ENCODE measurements around the gene EDA.
A peak's percentile ranks its signal among the peaks of the same experiment; 100 is the strongest.

The EDA gene

DNA sequence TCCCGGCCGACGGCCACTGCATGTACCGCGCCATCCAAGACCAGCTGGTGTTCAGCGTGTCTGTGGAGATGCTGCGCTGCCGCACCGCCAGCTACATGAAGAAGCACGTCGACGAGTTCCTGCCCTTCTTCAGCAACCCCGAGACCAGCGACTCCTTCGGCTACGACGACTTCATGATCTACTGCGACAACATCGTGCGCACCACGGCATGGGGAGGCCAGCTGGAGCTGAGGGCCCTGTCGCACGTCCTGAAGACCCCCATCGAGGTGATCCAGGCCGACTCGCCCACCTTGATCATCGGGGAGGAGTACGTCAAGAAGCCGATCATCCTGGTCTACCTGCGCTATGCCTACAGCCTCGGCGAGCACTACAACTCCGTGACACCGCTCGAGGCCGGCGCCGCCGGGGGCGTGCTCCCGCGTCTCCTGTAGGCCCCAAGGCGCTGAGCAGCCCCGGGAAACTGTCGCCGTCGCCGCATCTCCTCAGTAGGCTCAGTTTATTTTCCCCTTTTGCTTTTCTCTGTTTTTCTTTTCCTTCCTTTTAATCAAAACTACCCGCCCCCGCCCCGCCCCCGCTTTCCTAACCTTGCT lies 447.1 kb downstream of the EDA start:
- no peak for DNase-seq (ENCODE audit: low read depth)

DNA sequence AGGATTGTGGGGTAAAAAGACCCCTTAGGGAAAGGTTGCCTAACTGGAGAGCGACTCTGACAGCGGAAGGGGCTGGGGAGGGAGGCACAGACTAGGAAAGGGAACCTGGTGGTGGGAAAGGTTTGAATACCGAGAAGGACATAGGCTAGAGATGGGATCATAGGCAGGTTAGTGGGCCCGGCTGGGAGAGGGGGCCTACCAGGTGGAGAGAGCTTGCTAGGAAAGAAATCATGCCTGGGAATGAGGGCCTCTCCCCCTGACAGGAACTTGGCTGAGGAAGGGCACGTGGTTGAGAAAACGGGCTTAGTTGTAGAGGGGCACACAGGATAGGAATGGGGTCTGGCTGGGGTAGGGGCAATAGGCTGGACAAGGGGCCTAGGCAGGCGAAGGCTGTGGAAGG lies 450.7 kb downstream of the EDA start:
- no peak for DNase-seq (ENCODE audit: low read depth)

- DNase-seq (ENCODE audit: low read depth) = no peak
Observed at GRCh38 chrX:70079297-70079696, 463.4 kb downstream of the EDA start.

DNA sequence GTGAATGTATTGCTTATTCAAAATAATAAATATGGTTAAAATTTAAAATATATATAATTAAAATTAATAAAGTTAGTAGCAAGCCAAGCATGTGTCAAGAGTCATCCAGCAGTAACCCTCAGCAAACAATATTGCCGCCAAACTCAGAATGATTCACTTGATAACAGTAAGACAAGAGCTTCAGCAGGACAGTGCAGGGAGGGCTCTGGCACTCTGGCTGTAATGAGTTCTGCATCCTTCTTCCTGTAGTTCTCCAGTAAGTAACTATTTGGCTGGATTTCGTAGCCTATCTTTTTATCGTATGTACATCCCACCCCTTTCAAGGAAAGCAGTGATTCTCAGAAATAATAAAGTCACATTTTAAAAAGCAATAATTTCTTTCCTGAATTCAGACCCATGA lies 464.0 kb downstream of the EDA start:
- DNase-seq (ENCODE audit: low read depth) = no peak

GRCh38 chrX:70082723-70083122 lies 466.8 kb downstream of the EDA start:
- DNase-seq (ENCODE audit: low read depth) = no peak

DNA sequence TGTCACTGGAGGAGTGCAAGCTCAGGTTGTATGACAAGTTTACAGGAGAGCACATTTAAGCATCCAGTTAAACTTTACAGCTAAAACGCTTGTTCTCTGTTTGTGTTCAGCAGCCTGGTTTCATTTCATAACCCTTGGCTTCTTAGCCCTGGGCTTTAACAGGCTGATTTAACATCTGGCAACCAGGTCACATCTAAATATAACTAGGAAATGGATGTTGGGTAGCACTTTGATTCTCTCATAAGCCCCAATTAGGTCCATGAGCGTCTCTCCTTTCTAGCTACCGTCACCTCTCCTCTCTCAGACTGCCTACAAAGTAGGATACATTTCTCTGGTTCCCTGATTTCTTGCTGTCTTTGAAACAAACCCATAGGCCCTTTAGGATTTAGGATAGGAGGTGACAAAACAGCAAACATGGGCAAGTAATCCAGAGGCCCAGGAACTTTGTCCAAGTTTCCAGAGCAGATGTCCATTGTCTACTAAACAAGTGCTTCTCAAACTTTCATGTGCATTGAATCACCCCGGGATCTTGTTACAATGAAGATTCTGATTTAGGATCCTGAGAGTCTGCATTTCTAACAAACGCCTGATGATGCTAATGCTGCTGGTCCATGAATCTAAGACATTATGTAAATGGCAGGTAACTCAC lies 468.8 kb downstream of the EDA start:
- no peak for DNase-seq (ENCODE audit: low read depth)

DNA sequence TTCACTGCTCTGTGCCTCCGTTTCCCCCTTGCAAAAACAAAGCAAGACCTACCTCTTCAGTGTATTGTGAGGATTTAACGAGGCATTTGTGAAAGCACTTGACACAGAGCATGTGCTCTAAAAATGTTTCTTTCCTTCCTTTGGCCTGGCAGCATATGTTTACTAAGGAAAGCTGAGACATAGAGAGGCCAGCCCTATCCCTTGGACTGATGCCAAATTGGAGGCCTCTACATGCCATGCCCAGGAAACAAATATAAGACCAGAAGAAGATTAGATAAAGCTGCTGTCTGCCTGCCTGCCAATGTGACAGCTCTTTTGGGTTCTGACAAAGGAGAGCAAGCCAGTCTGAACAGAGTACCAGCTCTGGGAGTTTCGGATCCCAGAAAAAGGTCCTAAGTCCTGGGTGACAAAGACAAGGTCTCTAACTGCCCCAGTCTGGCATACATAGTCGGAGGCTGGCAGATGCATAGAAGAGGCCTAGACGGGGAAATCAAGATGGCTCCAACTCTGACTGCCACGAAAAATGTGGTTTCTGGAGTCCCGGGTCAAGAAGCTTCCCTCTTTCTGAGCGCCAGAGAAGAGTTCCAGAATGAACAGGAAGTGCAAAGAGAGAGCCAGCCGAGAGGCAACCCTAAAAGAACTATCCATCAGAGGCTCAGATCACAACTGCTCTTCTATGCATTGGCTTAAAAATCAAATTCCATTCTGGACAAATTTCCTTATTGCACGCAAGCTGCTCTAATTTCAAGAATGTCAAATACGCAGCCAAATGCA lies 472.1 kb downstream of the EDA start:
- DNase-seq (ENCODE audit: low read depth) = peak; percentile 15

DNA sequence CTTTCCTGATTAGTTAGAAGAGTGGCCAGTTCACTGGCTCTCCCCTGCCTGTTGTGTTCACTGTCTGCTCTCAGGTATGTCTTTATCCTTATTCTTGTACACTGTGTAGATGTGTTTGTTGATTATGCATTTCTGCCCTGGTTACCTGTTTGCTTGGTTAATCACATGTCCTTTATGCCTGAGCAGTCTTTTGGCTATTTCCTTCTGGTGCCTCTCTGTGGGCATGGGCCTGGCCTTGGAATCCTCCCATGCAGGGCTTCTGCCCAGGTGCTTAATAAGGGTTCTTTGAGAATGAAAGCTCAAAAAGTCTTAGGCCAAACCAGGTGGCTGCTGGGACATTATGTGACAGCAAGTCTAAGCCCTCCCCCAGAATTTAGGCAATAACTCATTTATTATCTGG lies 472.8 kb downstream of the EDA start:
- no peak for DNase-seq (ENCODE audit: low read depth)

All from amniotic epithelial cell (primary cell).